HG03025 (cell line): ENCODE data around the gene IP6K3.
A peak's percentile ranks its signal among the peaks of the same experiment; 100 is the strongest.

ENCODE experiments used
- ATAC-seq: cut with Tn5 transposase; IDR thresholded peaks from one replicate; pipeline ENCODE4 v1.9.1; 2021; ENCODE audit warnings: mild to moderate bottlenecking, moderate library complexity; ENCODE audit not compliant: unreplicated experiment, low FRiP score

The IP6K3 gene

DNA sequence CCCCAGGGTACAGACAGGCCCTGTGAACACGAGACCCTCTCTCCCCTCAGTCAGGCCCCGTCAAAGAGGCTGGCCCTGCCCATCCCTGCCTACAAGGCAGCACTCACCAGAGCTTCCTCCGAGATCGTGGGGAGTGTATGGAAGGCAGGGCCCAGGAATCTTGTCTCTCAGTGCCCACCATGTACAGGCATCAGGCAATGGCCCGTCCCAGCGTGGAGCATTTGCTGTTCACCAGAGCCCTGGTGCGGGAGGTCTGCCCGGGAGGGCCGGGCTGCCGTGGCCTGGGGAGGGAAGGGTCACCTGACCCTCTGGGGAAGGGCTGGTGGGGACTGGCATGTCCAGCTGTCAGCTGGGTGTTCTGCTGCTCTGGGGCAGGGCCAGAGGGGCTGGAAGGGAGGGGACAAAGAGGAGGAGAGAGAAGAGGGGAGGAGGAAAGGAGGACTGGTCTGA is at the start of gene IP6K3:
Gene IP6K3, minus strand, starts transcription at position 255 of the 450 bp plus-strand sequence. CDS start 11,429 bp downstream, outside the sequence.
- ATAC-seq, result no peak

DNA sequence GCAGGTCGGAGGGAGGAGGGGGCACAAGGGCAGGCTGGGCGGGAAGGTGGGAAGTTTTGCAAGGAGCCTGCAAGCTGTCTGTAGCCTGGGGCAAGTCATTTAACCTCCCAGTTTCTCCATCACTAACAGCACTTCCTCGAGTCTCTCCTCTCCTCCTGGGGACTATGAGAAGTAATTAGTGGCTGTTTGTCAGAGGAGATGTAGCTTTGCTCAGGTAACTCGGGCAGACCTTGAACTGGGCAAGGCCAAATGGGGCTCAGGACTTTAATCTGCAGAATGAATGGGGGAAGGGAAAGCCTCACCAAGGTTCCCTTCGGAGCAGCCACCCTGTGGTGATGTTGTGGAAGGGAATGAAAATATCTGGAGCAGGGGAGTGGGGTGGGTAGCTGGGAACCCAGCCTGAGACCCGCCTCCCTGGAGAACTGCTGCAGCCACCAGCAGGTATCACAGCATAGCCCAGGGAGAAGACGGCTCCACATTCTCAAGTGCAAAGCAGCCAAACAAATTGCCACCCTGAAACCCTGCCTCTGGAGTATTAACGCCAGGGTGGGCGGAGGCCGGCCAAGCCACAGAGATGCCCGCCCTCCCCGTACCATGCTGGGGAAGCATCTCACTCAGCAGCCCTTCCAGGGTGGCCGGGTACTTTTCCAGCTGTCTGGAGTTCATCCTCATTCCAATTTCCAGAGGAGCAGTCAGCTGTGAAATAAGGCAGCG is 48.4 kb upstream of the IP6K3 start:
- ATAC-seq, result no peak

DNA sequence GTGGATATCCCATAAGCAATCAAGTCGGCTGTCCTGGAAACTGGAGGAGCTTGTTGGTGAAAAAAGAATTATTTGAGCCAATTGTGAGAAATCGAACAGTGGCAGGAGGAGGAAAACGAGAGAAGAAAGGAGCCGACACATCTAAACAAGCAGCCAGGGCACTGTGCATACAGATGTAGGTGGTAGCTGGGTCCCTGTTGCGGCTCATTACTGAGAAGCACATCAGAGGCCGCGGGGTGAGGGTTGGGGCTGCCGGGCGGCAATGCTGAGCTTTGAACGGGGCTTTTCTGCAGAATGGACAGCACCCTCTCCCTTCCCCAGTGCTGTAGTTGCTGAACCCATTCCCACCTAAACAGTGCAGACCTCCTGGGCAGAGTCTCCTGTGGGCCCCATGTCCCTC is 46.3 kb upstream of the IP6K3 start:
- ATAC-seq, result no peak

DNA sequence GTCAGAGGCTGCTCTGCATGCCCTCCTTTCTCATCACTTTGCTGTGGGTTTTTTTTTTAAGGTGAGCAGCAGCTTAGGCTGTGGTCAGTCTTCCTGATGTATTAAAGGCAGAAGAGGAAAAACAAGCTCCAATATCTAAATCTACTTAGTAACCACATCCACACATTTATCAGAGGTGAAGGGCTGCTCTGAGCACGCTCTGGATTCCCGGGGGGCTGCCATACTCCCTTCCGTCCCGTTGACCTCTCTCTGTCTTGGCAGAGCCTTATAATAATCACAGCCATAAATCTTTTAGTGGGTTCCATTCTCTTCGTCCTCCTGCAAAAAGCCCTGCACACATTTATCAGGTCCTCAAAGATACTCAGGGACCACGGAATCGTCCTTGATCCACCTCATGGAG is 44.9 kb upstream of the IP6K3 start:
- ATAC-seq, result no peak

DNA sequence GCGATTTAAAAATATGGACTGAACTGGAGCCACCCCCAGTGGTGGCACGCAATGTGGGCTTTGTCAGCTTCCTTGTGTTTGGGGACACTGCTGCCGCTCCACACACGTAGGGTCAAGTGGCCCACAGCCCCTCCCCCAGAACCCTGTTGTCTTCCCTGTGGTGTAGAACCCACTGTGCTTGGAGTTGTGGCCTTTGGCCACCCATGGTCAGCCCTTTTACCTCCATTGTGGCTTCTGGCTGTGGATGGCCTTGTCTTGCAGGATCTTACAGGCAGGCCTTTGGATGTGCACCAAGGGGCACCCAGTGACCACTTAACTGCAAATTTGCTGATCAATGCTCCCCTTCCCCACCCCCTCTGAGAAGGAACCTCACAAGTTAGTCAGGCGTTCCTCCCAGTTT is 44.2 kb upstream of the IP6K3 start:
- no peak for ATAC-seq

DNA sequence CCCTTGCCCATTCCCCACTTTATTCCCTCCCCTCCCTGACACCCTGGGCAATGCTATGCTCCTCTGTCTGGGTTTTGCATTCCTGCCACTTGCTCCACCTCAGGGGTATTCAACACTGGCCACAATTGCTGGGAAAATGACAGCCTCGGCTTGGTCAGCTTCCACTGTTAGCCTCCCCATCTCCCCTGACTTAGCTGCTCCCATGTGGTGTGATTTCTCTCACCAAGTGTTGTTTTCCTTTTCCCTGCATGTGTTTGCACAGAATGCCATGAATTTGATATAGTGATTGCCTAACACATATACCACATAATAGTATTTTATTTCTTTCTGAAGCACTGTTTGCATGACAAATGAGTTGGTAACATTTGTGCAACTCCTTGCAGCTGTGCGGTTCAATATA is 43.7 kb upstream of the IP6K3 start:
- no peak for ATAC-seq

GRCh38 chr6:33789550-33789895 is 42.8 kb upstream of the IP6K3 start:
- no peak for ATAC-seq

GRCh38 chr6:33788694-33789549 is 42.2 kb upstream of the IP6K3 start, which contains the start of gene LEMD2:
Gene LEMD2 (minus strand): TSS chr6:33789130. CDS start chr6:33789116, 14 bp downstream.
- ATAC-seq, result peak; percentile 87

DNA sequence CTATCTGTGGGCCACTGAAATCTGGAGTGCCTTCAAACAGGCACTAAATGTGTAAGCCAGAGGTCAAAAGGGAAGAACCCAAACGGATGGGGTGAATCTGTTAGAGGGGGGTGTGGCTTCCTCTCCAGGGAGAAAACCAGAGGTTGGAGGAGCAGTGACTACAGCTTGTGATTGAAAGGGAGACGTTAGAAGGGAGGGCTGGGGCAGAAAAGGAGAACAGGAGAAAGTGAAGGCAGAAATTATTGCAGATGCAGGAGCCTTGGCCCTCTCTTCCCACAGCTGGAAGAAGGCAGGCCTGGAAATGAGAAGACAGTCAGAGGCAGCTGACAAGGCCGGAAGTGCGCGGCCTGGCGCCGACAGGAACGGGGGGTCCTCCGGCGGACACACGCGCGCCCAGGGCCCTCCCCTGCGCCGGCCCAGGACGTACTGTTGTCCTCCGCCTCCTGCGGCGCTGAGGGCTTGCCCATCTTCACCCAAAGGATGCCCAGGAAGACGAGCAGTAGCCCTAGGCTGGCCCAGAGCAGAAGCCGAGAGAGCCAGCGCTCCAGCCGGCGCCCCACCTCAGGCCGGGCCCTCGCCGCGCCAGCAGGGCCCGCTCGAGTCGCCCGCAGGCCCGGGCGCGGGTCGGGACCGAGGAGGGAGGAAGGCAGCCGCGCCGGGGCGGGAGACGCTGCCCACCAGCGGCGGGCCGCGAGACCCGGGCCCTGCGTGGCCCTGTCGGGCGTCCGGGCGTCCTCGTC is 41.4 kb upstream of the IP6K3 start:
- peak; percentile 40 for ATAC-seq

- ATAC-seq, result no peak
Measured at GRCh38 chr6:33787346-33787953, 40.7 kb upstream of the IP6K3 start.

DNA sequence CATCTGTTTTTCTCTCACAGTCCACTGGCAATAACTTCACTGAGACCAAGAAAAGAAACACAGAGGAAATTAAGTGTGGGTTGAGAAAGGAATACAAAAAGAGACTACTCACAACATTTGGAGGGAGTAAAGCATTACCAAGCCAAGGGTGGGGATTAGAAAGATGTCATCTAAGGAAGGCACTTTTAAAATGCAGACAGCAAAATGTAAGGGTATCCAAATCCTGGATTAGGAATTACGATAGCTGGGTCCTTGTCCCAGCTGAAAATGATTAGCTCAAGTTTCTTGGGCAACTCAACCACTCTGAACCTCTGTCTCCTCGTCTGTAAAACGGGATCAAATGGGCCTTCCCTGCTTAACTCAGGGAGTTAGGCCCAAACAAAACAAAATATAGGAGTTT is 40.0 kb upstream of the IP6K3 start:
- ATAC-seq, result no peak

- ATAC-seq, result no peak
Measured at GRCh38 chr6:33785778-33786177, 39.1 kb upstream of the IP6K3 start.

GRCh38 chr6:33784787-33785186 is 38.1 kb upstream of the IP6K3 start:
- ATAC-seq, result no peak

- ATAC-seq, result no peak
Measured at GRCh38 chr6:33783781-33784520, 37.2 kb upstream of the IP6K3 start.

DNA sequence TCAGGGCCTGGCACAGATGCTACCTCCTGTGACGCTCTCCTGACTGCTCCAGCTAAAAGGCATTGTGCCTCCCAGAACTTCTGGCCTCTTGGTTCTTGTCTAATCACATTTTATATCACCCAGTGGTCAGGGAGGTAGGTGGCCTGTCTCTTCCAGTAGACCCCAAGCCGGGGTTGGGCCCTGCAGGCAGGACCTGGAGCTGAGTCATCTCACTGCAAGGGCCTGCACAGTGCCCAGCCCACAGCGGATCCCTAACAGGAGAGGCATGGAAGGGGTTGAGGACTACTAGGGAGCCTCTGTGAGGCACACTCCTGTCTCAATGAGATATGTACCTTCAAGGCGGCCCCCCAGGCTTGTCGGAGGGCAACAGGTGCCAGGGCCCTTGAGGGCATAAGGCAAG is 35.9 kb upstream of the IP6K3 start:
- no peak for ATAC-seq

DNA sequence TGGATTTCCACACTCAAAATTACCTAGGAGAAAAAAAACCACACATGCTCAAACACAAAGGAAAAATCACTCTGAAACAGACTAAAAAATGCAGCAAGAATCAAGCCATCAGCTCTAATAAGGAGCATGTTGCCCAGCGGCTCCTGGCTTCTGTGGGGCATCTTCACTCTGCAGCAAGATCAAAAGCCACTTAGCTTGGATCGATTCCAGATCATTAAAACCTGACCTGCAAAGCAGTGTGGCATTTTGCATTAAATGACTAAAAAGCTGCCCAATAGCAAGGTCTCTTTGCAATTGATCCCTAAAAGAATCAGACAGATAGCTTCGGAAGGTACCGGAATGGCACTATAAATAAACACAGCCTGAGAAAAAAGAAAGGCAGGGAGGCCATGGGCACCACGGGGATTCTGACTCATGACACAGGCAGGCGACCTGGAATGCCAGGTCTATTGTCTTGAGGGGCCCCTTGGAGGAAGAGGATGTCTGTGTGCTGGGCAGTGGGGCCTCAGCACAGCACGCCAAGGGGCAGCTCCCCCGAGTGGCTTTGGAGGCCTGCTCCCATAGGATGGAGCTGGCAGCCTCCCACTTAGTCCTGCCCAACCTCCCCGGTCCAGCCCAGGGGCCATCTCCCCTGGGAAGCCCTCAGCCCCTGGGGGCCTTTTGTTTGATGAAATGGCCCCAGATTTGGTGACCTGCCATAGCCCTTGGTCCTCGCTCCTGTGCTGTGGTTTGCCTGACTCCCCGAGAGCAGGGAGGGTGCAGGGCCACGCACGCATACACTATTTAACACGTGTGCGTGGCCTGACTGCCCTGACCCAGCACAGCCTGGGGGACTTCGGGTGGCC is 34.6 kb upstream of the IP6K3 start:
- ATAC-seq, result no peak

GRCh38 chr6:33779895-33780294 is 33.2 kb upstream of the IP6K3 start:
- no peak for ATAC-seq

DNA sequence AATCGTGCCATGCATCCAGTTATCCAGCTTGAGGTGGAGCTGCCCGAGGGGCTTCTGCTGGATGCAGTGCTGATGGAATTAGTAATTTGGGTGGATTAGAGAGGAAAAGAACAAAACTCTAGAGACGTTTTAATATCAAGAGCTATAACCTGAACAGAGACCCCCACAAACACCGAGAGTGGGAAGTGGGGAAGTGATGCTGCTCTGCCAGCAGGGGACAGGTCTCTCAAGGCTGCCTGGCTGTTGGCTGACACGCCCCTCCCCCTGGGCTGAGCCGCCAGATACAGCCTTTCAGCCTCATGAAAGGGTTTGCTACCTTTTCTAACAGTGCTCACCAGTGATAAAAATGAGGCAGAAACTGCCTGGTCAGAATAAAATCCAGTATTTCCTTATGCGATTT is 32.6 kb upstream of the IP6K3 start:
- ATAC-seq, result no peak

- ATAC-seq, result no peak
Measured at GRCh38 chr6:33778444-33779121, 31.9 kb upstream of the IP6K3 start.
